ENCODE measurements around the gene DOCK1. TPM values are rescaled to one million over a fixed set of nuclear protein-coding genes. Genes with fewer than 3 reads are reported as not detected.

DOCK1 gene
- total RNA-seq, 1 donor from 2014 or later = 16.8 TPM

DNA sequence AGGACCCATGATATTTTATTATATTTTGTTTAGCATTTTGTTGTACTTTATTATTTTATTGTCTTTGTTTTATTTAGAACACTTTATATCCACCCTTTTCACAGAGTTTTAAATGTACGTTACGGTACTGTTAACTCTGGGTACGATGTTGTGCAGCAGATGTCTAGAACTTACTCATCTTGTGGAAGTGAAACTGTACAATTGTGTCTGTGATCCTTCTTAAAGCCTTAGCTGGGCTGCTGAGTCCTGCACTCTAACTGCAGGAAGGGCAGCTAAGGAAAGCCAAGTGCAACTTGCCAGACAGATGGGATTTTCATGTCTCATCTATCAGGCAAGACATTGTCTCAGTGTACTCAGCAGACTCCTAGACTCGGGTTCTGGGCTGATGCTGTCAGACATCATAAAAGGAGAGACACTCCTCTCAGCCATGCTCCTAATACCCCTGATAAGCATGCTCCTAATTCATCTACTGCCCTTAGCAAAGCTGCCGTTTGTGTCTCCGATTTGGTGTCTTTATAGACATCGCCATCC is 305.8 kb downstream of the DOCK1 start:
- intact Hi-C loops (cut with micrococcal nuclease) = no loop called here

DNA sequence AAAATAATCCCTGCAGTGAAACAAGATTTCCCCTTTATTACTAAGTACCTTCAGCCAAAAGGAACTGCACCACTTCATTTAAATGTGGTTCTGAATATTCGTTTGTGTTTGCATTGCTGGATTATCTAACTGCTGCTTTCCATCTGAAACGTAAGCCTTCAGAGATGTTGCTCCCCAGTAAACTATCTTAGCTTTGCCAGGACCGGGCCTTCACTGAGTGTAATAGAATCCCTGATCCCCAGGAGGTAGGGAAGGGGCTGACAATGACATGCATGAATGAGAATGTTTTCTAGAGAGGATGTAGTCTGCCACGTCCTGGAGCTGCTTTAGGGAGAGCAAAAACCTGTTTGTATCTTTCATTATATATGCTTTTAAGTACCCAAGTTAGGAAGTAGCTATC is 310.6 kb downstream of the DOCK1 start:
- TF ChIP-seq, protein P1, sequence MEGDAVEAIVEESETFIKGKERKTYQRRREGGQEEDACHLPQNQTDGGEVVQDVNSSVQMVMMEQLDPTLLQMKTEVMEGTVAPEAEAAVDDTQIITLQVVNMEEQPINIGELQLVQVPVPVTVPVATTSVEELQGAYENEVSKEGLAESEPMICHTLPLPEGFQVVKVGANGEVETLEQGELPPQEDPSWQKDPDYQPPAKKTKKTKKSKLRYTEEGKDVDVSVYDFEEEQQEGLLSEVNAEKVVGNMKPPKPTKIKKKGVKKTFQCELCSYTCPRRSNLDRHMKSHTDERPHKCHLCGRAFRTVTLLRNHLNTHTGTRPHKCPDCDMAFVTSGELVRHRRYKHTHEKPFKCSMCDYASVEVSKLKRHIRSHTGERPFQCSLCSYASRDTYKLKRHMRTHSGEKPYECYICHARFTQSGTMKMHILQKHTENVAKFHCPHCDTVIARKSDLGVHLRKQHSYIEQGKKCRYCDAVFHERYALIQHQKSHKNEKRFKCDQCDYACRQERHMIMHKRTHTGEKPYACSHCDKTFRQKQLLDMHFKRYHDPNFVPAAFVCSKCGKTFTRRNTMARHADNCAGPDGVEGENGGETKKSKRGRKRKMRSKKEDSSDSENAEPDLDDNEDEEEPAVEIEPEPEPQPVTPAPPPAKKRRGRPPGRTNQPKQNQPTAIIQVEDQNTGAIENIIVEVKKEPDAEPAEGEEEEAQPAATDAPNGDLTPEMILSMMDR (IDR thresholded peaks at IDR 0.05; ENCODE audit: borderline replicate concordance) = no peak
- intact Hi-C loops (cut with micrococcal nuclease) = no loop called here
- Histone ChIP-seq H3K4me3 (no peak overlapping the region), H3K4me1 (no peaks in the 10 kb centered on the region), H3K27me3 (ENCODE audit: low read depth) (no peaks in the 10 kb centered on the region), H3K9me3 (replicated peaks) (no peaks in the 10 kb centered on the region), H3K27ac (replicated peaks) (no peak overlapping the region), H3K36me3 (peaks cover 6% of the 10 kb centered on the region)
- DNase-seq = no peak

More for the DNA sequence above, 305.8 kb downstream of the DOCK1 start:
- H3K9me3 ChIP-seq (replicated peaks) = no peaks in the 10 kb centered on the region
- no peak for DNase-seq
- H3K4me3 ChIP-seq = no peak overlapping the region
- TF ChIP-seq, protein P1 (IDR thresholded peaks at IDR 0.05; ENCODE audit: borderline replicate concordance) = no peak
- no peaks in the 10 kb centered on the region for H3K27me3 ChIP-seq (ENCODE audit: low read depth)
- H3K4me1 ChIP-seq = no peaks in the 10 kb centered on the region
- H3K36me3 ChIP-seq = no peaks in the 10 kb centered on the region
- H3K27ac ChIP-seq (replicated peaks) = no peak overlapping the region

DNA sequence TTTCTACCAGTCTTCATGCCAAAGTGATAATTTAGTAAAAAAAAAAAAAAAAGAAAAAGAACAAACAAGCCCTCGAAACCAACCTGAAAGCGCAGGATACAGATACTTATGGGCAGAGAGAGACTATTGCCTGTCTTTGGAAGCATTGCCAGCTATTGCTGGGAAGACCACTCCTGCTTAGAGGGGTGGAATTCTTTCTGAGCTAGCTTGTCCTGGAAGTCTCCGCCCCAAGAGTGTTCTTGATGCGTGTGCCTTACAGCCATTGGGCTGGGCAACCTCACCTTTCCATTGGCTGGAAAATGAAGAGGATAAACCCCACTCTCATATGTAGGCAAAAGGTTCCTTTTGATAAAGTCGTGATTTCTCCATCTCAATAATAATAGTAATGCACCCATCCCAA is 311.0 kb downstream of the DOCK1 start:
- TF ChIP-seq, protein P1 (IDR thresholded peaks at IDR 0.05; ENCODE audit: borderline replicate concordance) = no peak
- DNase-seq = no peak
- intact Hi-C loops (cut with micrococcal nuclease) = no loop called here
- Histone ChIP-seq H3K4me3 (no peak overlapping the region), H3K36me3 (peaks cover 6% of the 10 kb centered on the region), H3K9me3 (replicated peaks) (no peaks in the 10 kb centered on the region), H3K27me3 (ENCODE audit: low read depth) (no peaks in the 10 kb centered on the region), H3K4me1 (no peaks in the 10 kb centered on the region), H3K27ac (replicated peaks) (no peak overlapping the region)

DNA sequence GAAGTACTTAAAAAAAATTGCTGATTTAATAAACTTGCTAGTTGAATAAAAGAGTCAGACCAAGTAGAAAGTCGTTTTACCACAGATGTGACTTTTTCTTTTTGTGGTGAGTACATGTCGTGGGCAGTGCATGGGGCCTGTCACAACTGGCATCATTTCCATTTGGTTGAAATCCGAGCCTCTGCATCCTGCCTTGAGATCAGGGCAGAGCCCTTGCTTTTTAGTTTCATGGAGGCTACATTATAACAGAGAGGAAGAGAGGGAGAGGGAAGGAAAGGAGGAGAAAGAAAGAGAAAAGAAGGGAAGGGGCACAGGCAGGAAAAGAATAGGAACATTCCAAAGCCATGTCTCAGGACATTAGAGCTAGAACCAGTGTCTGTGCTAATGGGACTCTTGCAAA is 311.6 kb downstream of the DOCK1 start:
- Histone ChIP-seq H3K4me1 (no peaks in the 10 kb centered on the region), H3K27me3 (ENCODE audit: low read depth) (no peaks in the 10 kb centered on the region), H3K27ac (replicated peaks) (no peak overlapping the region), H3K36me3 (peaks cover 6% of the 10 kb centered on the region), H3K9me3 (replicated peaks) (no peaks in the 10 kb centered on the region), H3K4me3 (no peak overlapping the region)
- intact Hi-C loops (cut with micrococcal nuclease) = no loop called here
- DNase-seq = no peak
- TF ChIP-seq, protein P1 (IDR thresholded peaks at IDR 0.05; ENCODE audit: borderline replicate concordance) = no peak

DNA sequence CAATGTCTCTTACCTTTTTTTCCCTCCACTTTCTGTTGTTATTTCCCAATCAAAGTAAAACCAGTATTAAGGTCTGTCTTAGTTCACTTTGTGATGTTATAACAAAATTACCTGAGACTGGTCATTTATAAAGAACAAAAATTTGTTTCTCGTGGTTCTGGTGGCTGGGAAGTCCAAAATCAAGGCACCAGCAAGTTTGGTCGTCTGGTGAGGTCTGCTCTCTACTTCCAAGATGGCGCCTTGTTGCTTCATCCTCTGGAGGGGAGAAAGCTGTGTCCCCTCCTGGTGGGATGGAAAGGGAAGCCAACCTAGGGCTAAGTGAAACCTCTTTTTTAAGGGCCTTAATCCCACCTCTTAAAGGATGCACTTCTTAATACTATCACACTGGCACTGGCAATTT is 313.4 kb downstream of the DOCK1 start:
- no peaks in the 10 kb centered on the region for H3K4me1 ChIP-seq
- peaks cover 6% of the 10 kb centered on the region for H3K36me3 ChIP-seq
- intact Hi-C loops (cut with micrococcal nuclease) = no loop called here
- H3K4me3 ChIP-seq = no peak overlapping the region
- no peak overlapping the region for H3K27ac ChIP-seq (replicated peaks)
- no peaks in the 10 kb centered on the region for H3K9me3 ChIP-seq (replicated peaks)
- TF ChIP-seq, protein P1 (IDR thresholded peaks at IDR 0.05; ENCODE audit: borderline replicate concordance) = no peak
- H3K27me3 ChIP-seq (ENCODE audit: low read depth) = no peaks in the 10 kb centered on the region
- no peak for DNase-seq

Data from left ventricle myocardium inferior (tissue), 1 donor.